ENCODE measurements around the gene HAUS7.

Gene HAUS7

DNA sequence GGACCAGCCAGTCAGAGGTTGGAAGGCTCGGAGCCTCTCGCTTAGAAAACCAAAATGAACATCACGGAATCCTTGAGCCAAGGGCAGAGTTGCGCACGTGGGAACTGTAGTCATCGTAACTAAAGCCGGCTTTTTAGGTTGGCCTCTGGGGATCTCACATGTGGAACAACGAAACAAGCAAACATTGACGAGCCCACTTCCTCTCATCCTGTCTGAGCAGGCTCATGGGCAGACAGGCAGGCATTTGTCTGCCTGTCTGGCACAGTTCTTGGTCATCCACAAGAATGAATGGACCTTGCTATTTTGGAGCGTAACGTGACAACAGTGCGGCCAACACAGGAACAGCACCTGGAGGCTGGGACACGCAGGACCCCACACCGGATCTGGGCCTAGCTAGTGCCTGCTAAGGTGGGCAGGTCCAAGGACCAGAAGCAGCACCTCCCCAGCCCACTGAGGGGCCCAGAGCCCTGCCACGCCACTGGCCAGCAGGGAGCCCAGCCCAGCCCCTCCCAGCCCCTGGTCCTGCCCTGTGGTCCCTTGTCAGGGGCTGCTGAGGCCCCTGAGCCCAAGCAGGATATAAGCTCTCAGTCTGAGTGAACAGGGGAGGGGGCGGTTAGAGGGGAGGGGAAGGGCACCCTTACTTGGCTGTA lies 15.3 kb downstream of the HAUS7 start:
- H2BK12ac ChIP-seq (ENCODE audit: low read length), result no peak overlapping the region

DNA sequence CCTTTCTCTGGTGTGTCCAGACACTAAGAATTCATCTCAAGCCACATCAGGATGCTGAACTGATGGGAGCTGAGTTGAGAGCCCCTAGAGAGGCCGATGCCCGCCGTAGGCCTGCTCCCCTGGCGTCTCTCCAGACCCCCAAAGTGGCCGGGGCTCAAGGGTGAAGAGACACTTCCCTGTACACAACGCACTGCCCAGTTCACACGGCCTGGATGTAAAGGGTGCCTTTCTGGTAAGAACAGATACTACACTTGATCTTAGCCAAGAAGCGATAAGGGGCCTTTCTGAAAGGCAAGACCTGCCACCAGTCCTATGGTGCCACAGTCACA lies 19.5 kb downstream of the HAUS7 start:
- Histone ChIP-seq H2AK5ac (ENCODE audit: low read depth, low read length) (no peak overlapping the region), H3K27me3 (ENCODE audit: control insufficient read depth in 3 of 3, insufficient read depth in 3 of 3, low read depth in 1 of 3, low read length in 3 of 3) (peaks cover 0 to 17% (median 0%) of the 10 kb centered on the region in 3 experiments), H4K91ac (ENCODE audit: low read depth, low read length, poor library complexity) (no peak overlapping the region), H3K18ac (ENCODE audit: low read length) (no peak overlapping the region), H3K79me1 (ENCODE audit: low read depth, low read length) (peaks cover 1% of the 10 kb centered on the region), H4K8ac (ENCODE audit: low read depth, low read length) (no peak overlapping the region), H3K9ac (ENCODE audit: low read depth, low read length, poor library complexity) (no peak overlapping the region), H3K4me2 (ENCODE audit: insufficient read depth, low read length, poor library complexity, severe bottlenecking) (no peak overlapping the region), H3K14ac (ENCODE audit: low read length) (no peak overlapping the region), H3K4me3 (ENCODE audit: low read length in 2 of 2) (no peak overlapping the region), H2BK120ac (ENCODE audit: low read depth, low read length) (no peak overlapping the region), H2BK15ac (ENCODE audit: low read length) (no peak overlapping the region), H3K27ac (replicated peaks; ENCODE audit: low read length) (no peak overlapping the region), H3K4ac (ENCODE audit: low read length) (no peak overlapping the region), H3K23ac (ENCODE audit: low read depth, low read length, poor library complexity) (no peak overlapping the region), H2AFZ (ENCODE audit: low read length) (no peak overlapping the region), H2BK12ac (ENCODE audit: low read length) (no peak overlapping the region), H3K4me1 (ENCODE audit: control insufficient read depth in 2 of 2, insufficient read depth in 1 of 2, low read depth in 1 of 2, low read length in 2 of 2) (no peaks in the 10 kb centered on the region), H3K9me3 (replicated peaks in 1 of 2; ENCODE audit: control insufficient read depth in 2 of 2, insufficient read depth in 1 of 2, low read depth in 1 of 2, low read length in 2 of 2) (no peaks in the 10 kb centered on the region), H3K36me3 (replicated peaks in 1 of 2; ENCODE audit: control insufficient read depth in 2 of 2, insufficient read depth in 2 of 2, low read length in 2 of 2) (peaks cover 2 to 15% of the 10 kb centered on the region in 2 donors), H2BK5ac (ENCODE audit: low read length) (no peak overlapping the region)
- WGBS, 2 donors (ENCODE audit: extremely low coverage in 2 of 2, insufficient read length in 2 of 2, insufficient replicate concordance in 1 of 2), result no CpG with 5 or more reads among the region's 8 CpGs
- no peak for DNase-seq (ENCODE audit: low spot score)

More for the DNA sequence above, 15.3 kb downstream of the HAUS7 start:
- H4K91ac ChIP-seq (ENCODE audit: low read depth, low read length, poor library complexity), result no peak overlapping the region
- H3K79me1 ChIP-seq (ENCODE audit: low read depth, low read length), result peaks cover 2% of the 10 kb centered on the region
- H3K27me3 ChIP-seq (ENCODE audit: control insufficient read depth in 3 of 3, insufficient read depth in 3 of 3, low read depth in 1 of 3, low read length in 3 of 3), result peaks cover 0 to 17% (median 0%) of the 10 kb centered on the region in 3 experiments
- H3K27ac ChIP-seq (replicated peaks; ENCODE audit: low read length), result no peak overlapping the region
- H2BK120ac ChIP-seq (ENCODE audit: low read depth, low read length), result no peak overlapping the region
- WGBS, 2 donors (ENCODE audit: extremely low coverage in 2 of 2, insufficient read length in 2 of 2, insufficient replicate concordance in 1 of 2), result no CpG with 5 or more reads among the region's 16 CpGs
- H3K18ac ChIP-seq (ENCODE audit: low read length), result no peak overlapping the region
- no peak overlapping the region for H3K9ac ChIP-seq (ENCODE audit: low read depth, low read length, poor library complexity)
- H4K8ac ChIP-seq (ENCODE audit: low read depth, low read length), result no peak overlapping the region
- H3K23ac ChIP-seq (ENCODE audit: low read depth, low read length, poor library complexity), result no peak overlapping the region
- no peak overlapping the region for H3K4me2 ChIP-seq (ENCODE audit: insufficient read depth, low read length, poor library complexity, severe bottlenecking)
- H2BK5ac ChIP-seq (ENCODE audit: low read length), result no peak overlapping the region
- no peak overlapping the region for H3K4me3 ChIP-seq (ENCODE audit: low read length in 2 of 2)
- H3K4me1 ChIP-seq (ENCODE audit: control insufficient read depth in 2 of 2, insufficient read depth in 1 of 2, low read depth in 1 of 2, low read length in 2 of 2), result no peaks in the 10 kb centered on the region
- H3K14ac ChIP-seq (ENCODE audit: low read length), result no peak overlapping the region
- H3K9me3 ChIP-seq (replicated peaks in 1 of 2; ENCODE audit: control insufficient read depth in 2 of 2, insufficient read depth in 1 of 2, low read depth in 1 of 2, low read length in 2 of 2), result no peaks in the 10 kb centered on the region
- no peak overlapping the region for H3K4ac ChIP-seq (ENCODE audit: low read length)
- no peak overlapping the region for H2AK5ac ChIP-seq (ENCODE audit: low read depth, low read length)
- H2BK15ac ChIP-seq (ENCODE audit: low read length), result no peak overlapping the region
- peaks cover 0 to 14% of the 10 kb centered on the region in 2 donors for H3K36me3 ChIP-seq (replicated peaks in 1 of 2; ENCODE audit: control insufficient read depth in 2 of 2, insufficient read depth in 2 of 2, low read length in 2 of 2)
- DNase-seq (ENCODE audit: low spot score), result no peak
- H2AFZ ChIP-seq (ENCODE audit: low read length), result no peak overlapping the region

DNA sequence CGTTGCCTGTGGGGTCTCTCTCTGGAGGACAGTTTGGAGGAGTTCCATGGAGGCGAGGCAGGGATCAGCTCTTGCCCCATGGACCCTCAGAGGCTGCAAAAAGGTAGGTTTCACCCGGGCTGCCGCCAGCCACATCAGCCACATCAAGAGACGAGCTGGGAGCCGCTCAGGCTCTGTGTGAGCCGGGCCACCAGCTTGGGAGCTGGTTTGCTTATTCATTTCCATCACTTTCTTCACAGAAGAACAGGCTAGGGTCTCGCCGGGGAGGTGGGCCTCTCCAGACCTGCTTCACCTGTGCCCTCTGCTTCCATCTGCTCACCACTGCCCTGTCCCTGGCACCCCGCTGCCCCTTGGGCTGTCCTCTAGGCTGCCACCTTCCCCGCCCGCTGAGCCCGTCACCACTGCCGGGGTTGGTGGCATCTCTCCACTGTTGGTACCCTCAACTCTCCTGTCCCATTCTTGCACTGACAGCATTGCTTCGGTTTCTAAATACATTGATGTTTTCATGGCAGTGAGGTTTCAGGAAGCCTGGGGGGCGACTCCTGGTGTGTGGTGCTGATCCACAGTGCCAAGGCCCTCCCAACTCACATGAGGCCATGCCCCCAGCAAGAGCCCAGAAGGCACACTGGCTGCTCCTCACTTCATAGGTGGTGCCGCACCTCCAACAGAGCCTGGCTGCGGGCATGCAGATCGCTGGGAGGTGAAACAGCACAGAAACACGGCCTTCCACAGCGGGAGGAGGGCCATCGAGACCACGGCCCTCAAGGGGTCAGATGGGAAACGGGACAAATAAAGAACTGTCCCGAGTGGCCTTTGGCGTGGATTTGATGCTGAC lies 20.0 kb downstream of the HAUS7 start:
- no peak overlapping the region for H3K9ac ChIP-seq (ENCODE audit: low read depth, low read length, poor library complexity)
- no peaks in the 10 kb centered on the region for H3K9me3 ChIP-seq (replicated peaks in 1 of 2; ENCODE audit: control insufficient read depth in 2 of 2, insufficient read depth in 1 of 2, low read depth in 1 of 2, low read length in 2 of 2)
- H3K36me3 ChIP-seq (replicated peaks in 1 of 2; ENCODE audit: control insufficient read depth in 2 of 2, insufficient read depth in 2 of 2, low read length in 2 of 2), result peaks cover 2 to 15% of the 10 kb centered on the region in 2 donors
- H3K27ac ChIP-seq (replicated peaks; ENCODE audit: low read length), result no peak overlapping the region
- H3K4ac ChIP-seq (ENCODE audit: low read length), result no peak overlapping the region
- H2BK12ac ChIP-seq (ENCODE audit: low read length), result no peak overlapping the region
- H3K79me1 ChIP-seq (ENCODE audit: low read depth, low read length), result peaks cover 1% of the 10 kb centered on the region
- H2BK5ac ChIP-seq (ENCODE audit: low read length), result no peak overlapping the region
- H4K8ac ChIP-seq (ENCODE audit: low read depth, low read length), result no peak overlapping the region
- no peak overlapping the region for H2BK15ac ChIP-seq (ENCODE audit: low read length)
- WGBS, 2 donors (ENCODE audit: extremely low coverage in 2 of 2, insufficient read length in 2 of 2, insufficient replicate concordance in 1 of 2), result no CpG with 5 or more reads among the region's 26 CpGs
- H2AK5ac ChIP-seq (ENCODE audit: low read depth, low read length), result no peak overlapping the region
- H3K4me1 ChIP-seq (ENCODE audit: control insufficient read depth in 2 of 2, insufficient read depth in 1 of 2, low read depth in 1 of 2, low read length in 2 of 2), result no peaks in the 10 kb centered on the region
- no peak overlapping the region for H4K91ac ChIP-seq (ENCODE audit: low read depth, low read length, poor library complexity)
- no peak overlapping the region for H2AFZ ChIP-seq (ENCODE audit: low read length)
- H3K23ac ChIP-seq (ENCODE audit: low read depth, low read length, poor library complexity), result no peak overlapping the region
- H3K14ac ChIP-seq (ENCODE audit: low read length), result no peak overlapping the region
- H3K27me3 ChIP-seq (ENCODE audit: control insufficient read depth in 3 of 3, insufficient read depth in 3 of 3, low read depth in 1 of 3, low read length in 3 of 3), result peaks cover 0 to 17% (median 0%) of the 10 kb centered on the region in 3 experiments
- H3K4me3 ChIP-seq (ENCODE audit: low read length in 2 of 2), result no peak overlapping the region
- H2BK120ac ChIP-seq (ENCODE audit: low read depth, low read length), result no peak overlapping the region
- H3K4me2 ChIP-seq (ENCODE audit: insufficient read depth, low read length, poor library complexity, severe bottlenecking), result no peak overlapping the region
- H3K18ac ChIP-seq (ENCODE audit: low read length), result no peak overlapping the region
- DNase-seq (ENCODE audit: low spot score), result no peak

DNA sequence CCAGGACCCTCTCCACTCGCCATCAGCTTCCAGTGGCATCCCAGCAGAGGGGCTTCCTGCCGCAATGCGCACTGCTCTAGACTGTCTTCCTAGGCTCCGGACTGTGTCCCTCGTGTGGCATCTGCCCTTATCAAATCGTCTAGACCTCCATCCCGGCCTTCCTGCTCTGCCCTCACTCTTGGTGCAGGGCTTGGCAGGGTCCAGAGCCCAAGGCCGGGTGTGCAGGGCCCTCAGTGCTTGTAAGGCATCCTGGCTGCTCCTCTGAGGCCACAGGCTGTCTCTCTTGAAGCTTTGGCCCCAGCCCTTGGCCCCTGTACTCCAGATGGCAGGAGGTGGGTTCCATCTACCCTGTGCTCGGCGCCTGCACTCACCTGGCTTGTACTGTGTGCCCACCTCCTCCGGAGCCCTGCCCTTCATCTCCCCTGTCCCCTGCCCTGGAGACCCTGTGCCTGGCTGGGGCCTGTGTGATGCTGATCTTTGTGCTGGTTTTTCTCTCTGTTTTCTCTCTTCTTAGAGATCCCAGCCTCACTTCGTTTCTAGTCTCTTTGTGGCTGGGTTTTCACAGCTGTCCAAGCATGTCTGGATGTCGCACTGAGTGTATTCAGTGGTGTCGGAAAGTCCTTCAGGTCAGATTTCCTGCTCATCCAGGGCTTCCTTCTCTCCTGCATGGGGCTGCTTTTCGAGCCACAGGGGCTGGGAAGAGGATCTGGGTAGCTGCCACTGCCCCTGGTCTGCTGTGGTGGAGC lies 20.8 kb downstream of the HAUS7 start:
- no peak overlapping the region for H3K23ac ChIP-seq (ENCODE audit: low read depth, low read length, poor library complexity)
- no peak overlapping the region for H2BK15ac ChIP-seq (ENCODE audit: low read length)
- H3K4ac ChIP-seq (ENCODE audit: low read length), result no peak overlapping the region
- H3K4me2 ChIP-seq (ENCODE audit: insufficient read depth, low read length, poor library complexity, severe bottlenecking), result no peak overlapping the region
- H3K79me1 ChIP-seq (ENCODE audit: low read depth, low read length), result peaks cover 1% of the 10 kb centered on the region
- H4K91ac ChIP-seq (ENCODE audit: low read depth, low read length, poor library complexity), result no peak overlapping the region
- H4K8ac ChIP-seq (ENCODE audit: low read depth, low read length), result no peak overlapping the region
- no peak overlapping the region for H3K14ac ChIP-seq (ENCODE audit: low read length)
- no peaks in the 10 kb centered on the region for H3K9me3 ChIP-seq (replicated peaks in 1 of 2; ENCODE audit: control insufficient read depth in 2 of 2, insufficient read depth in 1 of 2, low read depth in 1 of 2, low read length in 2 of 2)
- H3K27ac ChIP-seq (replicated peaks; ENCODE audit: low read length), result no peak overlapping the region
- no peak overlapping the region for H2AFZ ChIP-seq (ENCODE audit: low read length)
- H2BK12ac ChIP-seq (ENCODE audit: low read length), result no peak overlapping the region
- H3K18ac ChIP-seq (ENCODE audit: low read length), result no peak overlapping the region
- no peak for DNase-seq (ENCODE audit: low spot score)
- no peak overlapping the region for H2BK120ac ChIP-seq (ENCODE audit: low read depth, low read length)
- no peaks in the 10 kb centered on the region for H3K4me1 ChIP-seq (ENCODE audit: control insufficient read depth in 2 of 2, insufficient read depth in 1 of 2, low read depth in 1 of 2, low read length in 2 of 2)
- H3K4me3 ChIP-seq (ENCODE audit: low read length in 2 of 2), result no peak overlapping the region
- H3K36me3 ChIP-seq (replicated peaks in 1 of 2; ENCODE audit: control insufficient read depth in 2 of 2, insufficient read depth in 2 of 2, low read length in 2 of 2), result peaks cover 2 to 12% of the 10 kb centered on the region in 2 donors
- no peak overlapping the region for H2BK5ac ChIP-seq (ENCODE audit: low read length)
- H2AK5ac ChIP-seq (ENCODE audit: low read depth, low read length), result no peak overlapping the region
- H3K9ac ChIP-seq (ENCODE audit: low read depth, low read length, poor library complexity), result no peak overlapping the region
- WGBS, 2 donors (ENCODE audit: extremely low coverage in 2 of 2, insufficient read length in 2 of 2, insufficient replicate concordance in 1 of 2), result no CpG with 5 or more reads among the region's 15 CpGs
- peaks cover 0 to 17% (median 0%) of the 10 kb centered on the region in 3 experiments for H3K27me3 ChIP-seq (ENCODE audit: control insufficient read depth in 3 of 3, insufficient read depth in 3 of 3, low read depth in 1 of 3, low read length in 3 of 3)

All from neuronal stem cell (in vitro differentiated cells).